LoVo (cell line): ENCODE measurements around the gene GSG1L2.
A peak's percentile ranks its signal among the peaks of the same experiment; 100 is the strongest.

Experiments used
- DNase-seq: peaks from one replicate; pipeline ENCODE4 v3.0.0-alpha.2; 2016; ENCODE audit warnings: low spot score

Gene GSG1L2

GRCh38 chr17:9824797-9825338 is 3.0 kb upstream of the GSG1L2 start:
- DNase-seq: no peak

GRCh38 chr17:9824094-9824493 is 2.2 kb upstream of the GSG1L2 start:
- no peak for DNase-seq

- no peak for DNase-seq
Observed at GRCh38 chr17:9820448-9820847, 1.4 kb downstream of the GSG1L2 start.

GRCh38 chr17:9818760-9819159 is 3.1 kb downstream of the GSG1L2 start:
- DNase-seq: no peak

- DNase-seq: no peak
Observed at GRCh38 chr17:9817086-9817485, 4.8 kb downstream of the GSG1L2 start.

- no peak for DNase-seq
Observed at GRCh38 chr17:9816472-9816871, 5.4 kb downstream of the GSG1L2 start.

- no peak for DNase-seq
Observed at GRCh38 chr17:9814337-9814945, 7.4 kb downstream of the GSG1L2 start.

GRCh38 chr17:9813166-9813565 is 8.7 kb downstream of the GSG1L2 start:
- DNase-seq: no peak

GRCh38 chr17:9811537-9811936 is 10.3 kb downstream of the GSG1L2 start:
- DNase-seq: no peak

- DNase-seq: no peak
Observed at GRCh38 chr17:9811086-9811485, 10.8 kb downstream of the GSG1L2 start.

- no peak for DNase-seq
Observed at GRCh38 chr17:9810100-9810949, 11.6 kb downstream of the GSG1L2 start.

- DNase-seq: no peak
Observed at GRCh38 chr17:9809409-9809808, 12.5 kb downstream of the GSG1L2 start.

GRCh38 chr17:9806699-9807098 is 15.2 kb downstream of the GSG1L2 start:
- DNase-seq: no peak

- DNase-seq: no peak
Observed at GRCh38 chr17:9805769-9806168, 16.1 kb downstream of the GSG1L2 start.

GRCh38 chr17:9802697-9803096 is 19.2 kb downstream of the GSG1L2 start:
- peak; percentile 21 for DNase-seq

- DNase-seq: peak; percentile 78
Observed at GRCh38 chr17:9802294-9802693, 19.6 kb downstream of the GSG1L2 start.

- no peak for DNase-seq
Observed at GRCh38 chr17:9801505-9801904, 20.4 kb downstream of the GSG1L2 start.

GRCh38 chr17:9798724-9799123 is 23.2 kb downstream of the GSG1L2 start:
- DNase-seq: no peak

GRCh38 chr17:9798008-9798407 is 23.9 kb downstream of the GSG1L2 start:
- no peak for DNase-seq

GRCh38 chr17:9792181-9792840 is 29.6 kb downstream of the GSG1L2 start:
- no peak for DNase-seq

GRCh38 chr17:9790889-9791876 is 30.7 kb downstream of the GSG1L2 start, which contains the start of gene DHRS7C:
TSS of gene DHRS7C (minus strand) at chr17:9791592. CDS start at chr17:9791284, 308 bp downstream.
- DNase-seq: no peak
